Fibroblast of the aortic adventitia (primary cell): Measurements from ENCODE around the gene ADAM12. TPM values are rescaled to one million over a fixed set of nuclear protein-coding genes. Genes with fewer than 3 reads are reported as not detected.

Experiments used
- DNase-seq: peaks from one replicate; pipeline ENCODE4 v3.0.0-alpha.2; 2010; ENCODE audit warnings: low read depth
- H3K4me3 ChIP-seq: 2 replicates; pipeline ENCODE4 v1.5.1; 2011; ENCODE audit warnings: low read depth, mild to moderate bottlenecking, control low read depth, low read length, moderate library complexity
- CTCF ChIP-seq: IDR thresholded peaks from 2 replicates; pipeline ENCODE4 v1.5.1; 2011; ENCODE audit warnings: mild to moderate bottlenecking, low read length, control low read depth, inconsistent platforms; ENCODE audit not compliant: insufficient read depth
- total RNA-seq: library from RNA; depleted of rRNA; stranded (reverse); fragments of >200 nt; gene quantifications from 2 replicates; pipeline ENCODE4 v1.2.3, GENCODE V29; 2012; ENCODE audit warnings: low replicate concordance

ADAM12 gene
- total RNA-seq, 1 donor: 82.7 TPM

GRCh38 chr10:126170371-126170770, 217.9 kb downstream of the ADAM12 start:
- no peak for DNase-seq
- TF ChIP-seq CTCF: no peak

GRCh38 chr10:126169899-126170298, 218.4 kb downstream of the ADAM12 start:
- DNase-seq: no peak
- no peak for TF ChIP-seq CTCF
- no peak overlapping the region for H3K4me3 ChIP-seq

More at GRCh38 chr10:126170371-126170770, 217.9 kb downstream of the ADAM12 start:
- no peak overlapping the region for H3K4me3 ChIP-seq

- DNase-seq: no peak
- H3K4me3 ChIP-seq: no peak overlapping the region
- TF ChIP-seq CTCF: no peak
These were observed 221.5 kb downstream of the ADAM12 start for GRCh38 chr10:126166797-126167196.

- no peak overlapping the region for H3K4me3 ChIP-seq
- no peak for TF ChIP-seq CTCF
- no peak for DNase-seq
These were observed 222.4 kb downstream of the ADAM12 start for GRCh38 chr10:126165874-126166273.

- no peak for DNase-seq
- no peak for TF ChIP-seq CTCF
- H3K4me3 ChIP-seq: no peak overlapping the region
These were observed 224.8 kb downstream of the ADAM12 start for GRCh38 chr10:126163506-126163905.

- no peak for TF ChIP-seq CTCF
- no peak for DNase-seq
- no peak overlapping the region for H3K4me3 ChIP-seq
These were observed 226.6 kb downstream of the ADAM12 start for GRCh38 chr10:126161691-126162090.

GRCh38 chr10:126160971-126161630, 227.2 kb downstream of the ADAM12 start:
- H3K4me3 ChIP-seq: no peak overlapping the region
- TF ChIP-seq CTCF: peak; percentile 13
- peak; percentile 35 for DNase-seq
